DMS 273 (cell line): ENCODE data around the gene KIRREL2.
A peak's percentile ranks its signal among the peaks of the same experiment; 100 is the strongest.
"Not testable (repeated sequence)": the region's sequence is repeated elsewhere in the genome, so short reads cannot be mapped to it uniquely, and the experiment has no call there.

Source experiments
- DNase-seq: peaks from one replicate; lab custom pipeline; 2025; ENCODE audit not compliant: unreplicated experiment; lab: John Stamatoyannopoulos, UW

KIRREL2 gene

DNA sequence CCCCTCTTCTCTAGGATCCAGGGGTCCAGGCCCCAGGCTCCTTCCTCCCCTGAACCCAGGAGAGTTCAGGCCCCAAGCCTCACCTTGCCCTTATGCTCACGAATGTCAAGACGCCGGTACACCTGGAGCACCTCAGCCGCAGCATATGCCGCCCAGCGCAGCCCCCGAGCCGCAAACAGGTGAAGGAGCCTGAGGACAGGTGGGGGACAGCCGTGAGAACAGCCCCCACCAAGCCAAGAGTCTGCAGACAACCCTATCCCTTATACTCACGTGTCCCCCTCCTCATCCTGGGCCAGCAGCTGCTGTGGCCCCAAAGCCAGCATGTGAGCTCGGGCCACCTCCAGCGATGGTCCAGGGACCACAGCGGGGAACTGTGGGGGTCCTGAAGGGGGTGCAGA, 39.9 kb downstream of the KIRREL2 start:
- DNase-seq, result no peak

DNA sequence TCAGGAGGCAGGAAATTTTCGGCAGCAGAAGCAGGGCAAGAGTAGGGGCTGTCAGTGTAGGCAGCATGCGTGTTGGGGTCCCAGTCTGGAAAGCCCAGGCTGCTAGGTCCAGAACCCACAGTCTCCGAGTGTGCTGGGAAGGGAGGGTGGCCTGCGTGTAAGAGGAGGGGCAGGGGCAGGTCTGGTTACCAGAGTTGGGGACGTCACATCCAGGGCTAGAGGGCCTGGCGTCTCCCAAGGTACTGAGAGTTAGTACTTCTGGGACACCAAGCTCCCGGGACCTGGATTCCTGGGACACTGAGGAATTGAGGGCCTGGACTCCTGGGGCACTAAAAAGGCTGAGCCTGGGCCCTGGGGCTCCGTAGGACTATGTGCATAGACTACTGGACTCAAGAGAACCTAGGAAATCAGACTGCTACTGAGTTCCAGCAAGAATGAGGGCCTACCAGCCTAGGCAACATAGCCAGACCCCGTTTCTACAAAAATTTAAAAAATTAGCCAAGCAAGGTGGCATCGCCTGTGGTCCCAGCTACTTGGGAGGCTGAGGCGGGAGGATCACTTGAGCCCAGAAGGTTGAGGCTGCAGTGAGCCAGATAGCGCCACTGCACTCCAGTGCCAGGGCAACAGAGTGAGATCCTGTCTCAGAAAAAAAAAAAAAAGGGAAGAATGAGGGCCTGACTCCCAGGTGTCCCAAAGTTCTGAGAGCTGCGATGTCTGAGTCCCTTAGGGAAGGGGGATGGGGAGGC, 41.2 kb downstream of the KIRREL2 start:
- no peak for DNase-seq

DNA sequence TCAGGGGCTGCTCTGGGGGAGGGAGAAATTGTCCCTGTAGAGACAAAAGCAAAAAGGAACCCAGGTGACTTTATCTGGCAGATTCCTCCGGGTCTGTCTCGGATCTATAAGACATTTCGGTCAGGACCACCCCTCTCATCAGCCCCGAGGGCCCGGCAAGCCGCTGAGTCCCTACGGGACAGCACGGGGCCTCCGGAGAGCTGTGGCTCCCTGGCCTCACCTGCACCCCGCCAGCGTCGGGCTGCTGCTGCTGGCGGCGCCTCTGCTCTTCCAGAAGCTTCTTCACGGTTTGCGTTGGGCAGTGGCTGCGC, 41.7 kb downstream of the KIRREL2 start:
- DNase-seq, result no peak

DNA sequence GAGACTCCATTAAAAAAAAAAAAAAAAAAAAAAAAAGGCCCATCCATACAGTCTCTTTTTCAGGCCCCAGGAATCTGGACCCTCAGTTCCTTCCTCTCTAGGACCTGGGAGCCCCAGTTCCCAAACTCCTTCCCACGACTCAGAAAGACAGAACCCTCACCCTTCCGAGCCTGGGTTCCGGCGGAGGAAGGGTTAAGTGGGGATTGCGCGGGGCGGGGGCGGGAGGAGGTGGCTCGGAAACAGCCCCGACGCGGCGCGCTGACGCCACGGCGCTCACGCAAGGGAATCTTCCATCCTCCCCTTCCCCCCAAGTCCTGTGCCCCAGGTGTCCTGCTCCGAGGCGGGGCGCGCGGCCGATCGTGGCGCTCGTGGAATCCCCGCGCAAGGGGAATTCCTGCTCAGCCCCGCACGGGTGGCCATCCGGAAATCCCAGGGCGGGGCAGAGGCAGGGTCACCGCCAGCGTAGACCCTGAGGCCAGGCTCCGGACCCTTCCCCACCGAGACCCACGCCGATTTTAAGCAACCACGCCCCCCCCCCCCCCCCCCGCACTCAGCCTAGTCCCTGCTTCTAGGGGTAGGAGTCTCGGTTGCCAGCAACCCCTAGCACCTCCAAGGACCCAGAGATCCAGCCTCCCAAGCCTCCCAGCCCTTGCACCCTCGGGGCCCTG, 43.0 kb downstream of the KIRREL2 start:
- peak; percentile 90 for DNase-seq

DNA sequence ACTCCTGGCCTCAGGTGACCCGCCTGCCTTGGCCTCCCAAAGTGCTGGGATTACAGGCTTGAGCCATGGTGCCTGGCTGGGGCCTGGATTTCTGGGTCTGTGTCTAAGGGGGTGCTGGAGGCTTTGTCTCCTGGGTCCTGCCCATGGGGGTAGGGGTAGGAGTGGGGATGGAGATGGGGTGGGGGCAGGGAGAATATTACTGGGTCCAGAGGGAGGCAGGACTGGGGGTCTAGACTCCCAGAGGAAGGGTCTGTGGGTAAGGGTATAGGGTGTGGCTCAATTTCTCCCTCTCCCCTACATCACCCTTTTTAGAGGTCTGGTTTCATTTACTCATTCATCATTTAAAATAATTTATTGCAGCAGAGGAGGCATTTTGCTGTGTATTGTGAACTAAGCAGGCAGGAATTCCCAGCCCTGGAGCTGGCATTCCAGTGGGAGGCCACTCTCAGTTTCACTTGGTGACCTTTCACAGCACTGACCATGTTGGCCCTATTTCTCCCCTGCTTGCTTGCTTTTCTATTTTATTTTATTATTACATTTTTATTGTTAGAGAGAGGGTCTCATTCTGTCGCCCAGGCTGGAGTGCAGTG, 44.4 kb downstream of the KIRREL2 start:
- DNase-seq, result no peak

DNA sequence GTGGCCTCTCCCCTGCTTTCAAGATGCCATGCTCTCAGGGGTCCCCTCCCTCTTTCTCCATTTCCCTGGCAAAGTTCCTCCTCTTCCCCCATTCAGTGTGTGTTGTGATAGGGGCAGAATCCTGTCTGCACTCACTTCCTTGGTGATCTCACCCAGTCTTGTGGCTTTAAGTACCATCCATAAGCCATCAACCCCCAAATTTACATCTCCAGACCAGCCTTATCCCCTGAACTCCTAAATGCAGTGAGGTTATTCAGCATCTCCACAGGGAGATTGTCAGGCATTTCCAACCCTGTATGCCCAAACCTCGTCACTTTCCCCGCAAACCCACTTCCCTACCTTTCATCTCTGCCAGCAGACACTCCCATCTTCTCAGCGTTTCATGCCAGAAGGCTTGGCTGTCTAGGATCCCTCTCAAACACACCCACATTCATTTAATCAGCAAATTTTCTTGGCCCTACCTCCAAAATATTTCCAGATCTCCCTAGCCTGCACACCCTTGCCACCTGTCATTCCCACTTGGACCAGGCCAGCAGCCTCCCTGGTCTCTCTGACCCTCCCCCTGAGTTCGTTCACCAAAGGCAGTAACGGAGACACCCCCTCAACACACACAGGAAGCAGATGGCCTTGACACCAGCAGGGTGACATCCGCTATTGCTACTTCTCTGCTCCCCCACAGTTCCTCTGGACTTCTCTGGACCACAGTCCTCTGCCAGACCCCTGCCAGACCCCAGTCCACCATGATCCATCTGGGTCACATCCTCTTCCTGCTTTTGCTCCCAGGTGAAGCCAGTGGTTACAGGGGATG, 45.3 kb downstream of the KIRREL2 start, which contains the start of gene HCST:
Gene HCST, plus strand, starts transcription at position 676 of the 808 bp plus-strand sequence. Its CDS starts 65 bp downstream, at position 741.
- DNase-seq, result peak; percentile 24

DNA sequence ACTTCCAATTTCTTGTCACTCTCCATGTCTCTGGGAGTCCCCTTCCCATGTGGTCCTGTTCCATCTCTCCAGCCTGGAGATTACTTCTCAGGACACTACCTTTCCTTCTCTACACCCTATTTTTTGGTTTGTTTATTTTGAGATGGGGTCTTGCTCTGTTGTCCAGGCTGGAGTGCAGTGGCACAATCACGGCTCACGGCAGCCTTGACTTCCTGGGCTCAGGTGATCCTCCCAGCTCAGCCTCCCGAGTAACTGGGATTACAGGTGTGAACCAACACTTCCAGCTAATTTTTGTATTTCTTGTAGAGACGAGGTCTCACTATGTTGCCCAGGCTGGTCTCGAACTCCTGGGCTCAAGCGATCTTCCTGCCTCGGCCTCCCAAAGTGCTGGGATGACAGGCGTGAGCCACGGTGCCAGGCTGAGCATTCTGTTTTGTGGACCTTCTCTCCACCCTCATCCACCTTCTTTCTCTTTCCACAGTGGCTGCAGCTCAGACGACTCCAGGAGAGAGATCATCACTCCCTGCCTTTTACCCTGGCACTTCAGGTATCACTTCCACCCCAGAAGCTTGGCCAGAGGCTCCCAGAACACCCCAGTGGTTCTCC, 46.3 kb downstream of the KIRREL2 start:
- DNase-seq, result no peak

DNA sequence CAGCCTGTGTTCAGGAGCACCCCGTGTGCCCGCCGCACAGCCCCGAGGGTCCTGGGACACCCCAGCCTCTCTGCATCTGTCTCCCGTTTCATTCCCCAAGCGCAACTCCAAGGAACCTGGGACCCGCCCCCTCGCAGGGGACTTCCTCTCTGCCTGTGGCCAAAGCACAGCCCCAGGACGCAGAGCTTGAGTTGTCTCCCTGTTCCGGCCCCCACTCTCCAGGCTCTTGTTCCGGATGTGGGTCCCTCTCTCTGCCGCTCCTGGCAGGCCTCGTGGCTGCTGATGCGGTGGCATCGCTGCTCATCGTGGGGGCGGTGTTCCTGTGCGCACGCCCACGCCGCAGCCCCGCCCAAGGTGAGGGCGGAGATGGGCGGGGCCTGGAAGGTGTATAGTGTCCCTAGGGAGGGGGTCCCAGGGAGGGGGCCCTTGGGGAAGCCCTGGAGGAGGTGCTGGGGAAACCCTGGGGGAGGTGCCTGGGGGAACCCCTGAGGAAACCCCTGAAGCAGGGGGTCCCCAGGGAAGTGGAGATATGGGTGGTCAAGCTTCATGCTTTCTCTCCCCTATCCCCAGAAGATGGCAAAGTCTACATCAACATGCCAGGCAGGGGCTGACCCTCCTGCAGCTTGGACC, 47.0 kb downstream of the KIRREL2 start:
- DNase-seq, result peak; percentile 72

DNA sequence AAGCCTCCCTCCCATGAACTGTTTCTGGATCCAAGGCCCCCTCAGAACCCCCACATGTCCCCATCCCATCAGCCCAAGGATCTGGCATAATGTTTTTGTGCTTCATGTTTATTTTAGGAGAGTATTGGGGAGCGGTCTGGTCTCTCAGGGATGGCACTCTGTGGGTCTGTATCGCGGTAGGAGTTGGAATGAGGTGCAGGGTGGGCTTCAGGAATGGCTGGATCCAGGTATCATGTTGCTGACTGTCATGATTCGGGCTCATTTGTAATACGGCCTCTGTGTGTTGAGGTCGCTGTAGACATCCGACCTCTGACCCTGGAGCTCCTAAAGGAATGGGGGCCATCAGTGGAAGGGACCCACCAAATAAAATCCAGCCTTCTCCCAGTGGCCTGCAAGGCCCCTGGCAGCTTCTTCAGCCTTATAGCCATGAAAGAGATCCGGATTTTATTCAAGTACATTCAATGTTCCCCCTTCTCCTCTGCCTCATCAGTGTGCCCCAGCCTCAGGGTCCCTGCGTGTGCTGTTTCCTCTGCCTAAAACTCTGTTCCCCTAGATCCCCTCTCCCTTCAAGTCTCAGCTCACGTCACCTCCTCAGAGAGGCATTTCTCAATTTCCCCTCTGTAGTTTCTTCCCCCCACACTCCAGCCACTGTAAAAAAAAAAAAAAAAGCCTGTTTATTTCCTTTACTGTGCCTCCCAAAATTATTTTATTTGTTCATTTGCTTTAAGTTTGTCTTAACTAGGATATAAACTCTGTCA, 47.8 kb downstream of the KIRREL2 start:
- no peak for DNase-seq

DNA sequence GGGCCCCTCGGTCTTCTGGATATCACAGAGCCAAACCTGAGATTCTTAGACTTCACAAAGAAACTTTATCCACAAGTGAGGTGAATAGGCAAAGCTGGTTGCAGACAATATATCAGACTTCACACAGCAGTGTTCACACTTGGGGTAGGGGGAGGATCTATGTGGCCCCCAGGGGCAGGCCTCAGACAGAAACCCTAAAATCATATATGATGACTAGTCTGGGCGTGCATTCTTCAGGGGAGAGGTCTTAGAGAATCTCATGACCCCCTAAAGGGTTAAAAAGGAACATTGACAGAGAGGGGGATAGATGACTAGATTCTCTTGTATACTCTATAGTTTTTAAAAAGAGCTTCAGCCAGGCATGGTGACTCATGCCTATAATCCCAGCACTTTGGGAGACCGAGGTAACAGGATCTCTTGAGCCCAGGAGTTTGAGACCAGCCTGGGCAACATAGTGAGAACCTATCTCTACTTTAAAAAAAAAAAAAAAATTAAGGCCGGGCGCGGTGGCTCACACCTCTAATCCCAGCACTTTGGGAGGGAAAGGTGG, 48.5 kb downstream of the KIRREL2 start:
- DNase-seq, result no peak

DNA sequence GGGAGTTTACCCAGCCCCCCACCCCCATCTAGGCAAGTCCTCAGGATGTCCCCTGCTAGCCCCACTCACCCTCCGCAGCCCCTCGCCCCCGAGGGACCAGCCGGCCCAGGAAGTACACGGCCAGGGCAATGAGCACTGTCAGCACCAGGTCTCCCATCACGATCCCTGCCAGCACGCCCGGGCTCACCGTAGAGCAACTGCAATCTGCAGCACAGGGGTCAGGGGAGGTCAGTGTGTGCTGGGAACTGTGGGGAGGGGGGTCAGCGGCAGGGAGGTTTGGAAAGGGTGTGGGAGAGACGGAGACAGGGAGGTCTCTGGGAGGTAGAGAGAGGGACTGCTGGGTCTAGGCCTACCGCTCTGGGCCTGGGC, 50.6 kb downstream of the KIRREL2 start:
- DNase-seq, result no peak

DNA sequence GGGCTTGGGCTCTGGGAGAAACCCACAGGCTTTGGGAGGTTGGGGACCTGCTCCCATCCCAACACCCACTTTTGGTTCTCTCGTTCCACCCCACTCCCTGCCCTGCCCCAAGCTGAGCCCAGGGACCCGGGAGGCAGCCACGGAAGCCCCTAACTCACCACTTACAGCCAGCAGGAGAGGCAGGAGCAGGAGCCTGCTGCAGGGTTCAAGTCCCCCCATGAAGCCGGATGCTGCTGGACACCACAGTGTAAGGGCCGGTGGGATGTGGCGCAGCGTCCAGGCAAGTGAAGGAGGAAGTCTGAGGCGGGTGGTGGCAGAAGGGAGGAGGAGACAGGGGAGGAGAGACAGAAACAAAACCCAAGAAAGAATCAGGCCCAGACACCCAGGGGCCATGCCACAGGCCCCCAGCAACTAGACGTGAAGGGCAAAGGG, 51.3 kb downstream of the KIRREL2 start, which contains the start of gene TYROBP:
Gene TYROBP, minus strand, starts transcription at position 286 of the 432 bp plus-strand sequence. Its CDS starts 67 bp downstream, at position 219.
- no peak for DNase-seq

DNA sequence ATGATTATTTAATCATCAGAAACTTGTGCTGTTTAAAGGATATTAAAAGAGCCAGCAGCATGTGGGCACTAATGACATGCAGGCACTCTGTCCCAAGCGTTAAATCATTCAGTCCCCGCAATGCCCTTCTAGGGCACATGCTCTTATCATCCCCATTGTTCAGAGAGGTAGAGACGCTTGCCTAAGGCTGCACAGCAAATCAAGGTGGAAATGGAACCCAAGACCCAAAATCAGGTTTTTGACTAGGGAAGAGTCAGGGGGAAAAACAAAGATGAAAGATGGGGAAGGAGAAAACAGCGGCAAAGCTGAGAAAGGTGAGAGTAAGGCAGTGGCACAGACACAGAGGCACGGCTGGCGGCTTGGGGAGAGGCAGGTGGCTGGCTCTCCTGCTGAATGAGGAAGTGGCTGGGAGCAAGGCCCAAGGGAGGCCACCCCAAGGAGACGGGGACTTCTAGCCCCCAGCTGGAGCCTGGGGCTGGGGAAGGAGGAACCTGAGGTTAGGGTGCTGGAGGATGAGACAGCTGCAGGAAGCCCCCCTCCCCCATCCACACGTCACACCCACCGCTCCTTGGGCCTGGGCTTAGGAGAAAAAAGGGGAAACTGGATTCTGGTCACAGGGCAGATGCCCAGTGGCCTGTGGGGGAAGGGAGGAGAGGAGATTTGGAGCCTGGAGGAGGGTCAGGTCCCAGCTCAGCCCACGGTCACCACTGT, 52.4 kb downstream of the KIRREL2 start:
- no peak for DNase-seq

DNA sequence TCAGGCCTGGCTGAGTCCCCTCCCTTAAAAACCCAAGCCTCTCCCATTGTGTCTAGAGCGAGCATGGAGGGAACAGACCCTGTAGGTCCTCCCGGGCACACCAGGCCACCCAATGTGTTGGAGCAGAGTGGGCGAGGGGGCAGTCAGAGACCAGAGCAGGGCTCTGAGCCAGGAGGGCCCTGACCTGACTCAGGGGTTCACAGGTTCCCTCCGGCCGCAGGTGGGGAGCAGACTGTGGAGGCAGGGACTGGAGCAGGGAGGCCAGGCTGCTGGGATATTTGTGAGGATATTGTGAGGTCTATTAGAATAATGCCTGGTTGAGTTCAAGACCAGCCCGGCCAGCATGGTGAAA, 52.9 kb downstream of the KIRREL2 start:
- no peak for DNase-seq

DNA sequence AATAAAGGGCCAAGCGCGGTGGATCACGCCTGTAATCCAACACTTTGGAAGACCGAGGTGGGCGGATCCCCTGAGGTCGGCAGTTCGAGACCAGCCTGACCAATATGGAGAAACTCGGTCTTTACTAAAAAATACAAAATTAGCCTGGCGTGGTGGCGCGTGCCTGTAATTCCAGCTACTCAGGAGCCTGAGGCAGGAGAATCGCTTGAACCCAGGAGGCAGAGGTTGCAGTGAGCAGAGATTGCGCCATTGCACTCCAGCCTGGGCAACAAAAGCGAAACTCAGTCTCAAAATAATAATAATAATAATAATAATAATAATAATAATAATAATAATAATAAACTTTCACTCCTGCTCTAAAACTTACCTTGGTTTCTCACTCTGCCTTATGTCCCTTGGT, 53.6 kb downstream of the KIRREL2 start:
- DNase-seq, result not testable (repeated sequence)

DNA sequence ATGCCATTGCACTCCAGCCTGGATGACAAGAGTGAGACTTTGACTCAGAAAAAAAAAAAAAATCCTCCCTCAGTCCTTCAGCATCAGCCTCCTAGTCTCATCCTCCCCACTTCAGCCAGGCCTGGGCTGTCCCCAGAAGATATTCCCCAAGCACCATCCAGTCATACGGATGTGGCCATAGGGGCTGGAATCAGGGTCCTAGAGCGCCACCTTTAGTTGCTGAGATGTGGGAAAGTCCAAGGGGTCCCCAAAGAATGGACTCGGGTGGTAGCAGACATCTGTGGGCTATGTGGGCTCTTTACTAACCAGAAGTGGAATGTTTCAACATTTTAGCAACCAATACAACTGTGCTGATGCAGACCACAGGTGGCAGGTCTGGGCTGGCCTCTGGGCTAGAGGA, 54.5 kb downstream of the KIRREL2 start:
- no peak for DNase-seq

DNA sequence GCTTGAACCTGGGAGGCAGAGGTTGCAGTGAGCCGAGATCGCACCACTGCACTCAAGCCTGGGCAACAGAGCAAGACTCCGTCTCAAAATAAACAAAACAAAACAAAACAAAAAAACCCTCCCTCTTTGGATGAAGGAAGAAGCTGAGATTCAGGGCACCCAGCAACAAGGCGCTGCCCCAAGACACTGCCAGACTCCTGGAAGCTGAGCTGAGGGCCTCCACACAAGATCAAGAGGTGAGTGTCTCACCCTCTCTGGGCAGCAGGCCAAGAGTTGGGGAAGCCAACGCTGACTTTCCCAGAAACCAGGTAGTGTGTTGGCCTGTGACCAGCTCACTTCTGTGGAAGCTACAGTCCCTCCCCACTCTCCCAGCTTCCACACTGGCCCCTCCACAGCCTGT, 55.1 kb downstream of the KIRREL2 start:
- DNase-seq, result peak; percentile 31

DNA sequence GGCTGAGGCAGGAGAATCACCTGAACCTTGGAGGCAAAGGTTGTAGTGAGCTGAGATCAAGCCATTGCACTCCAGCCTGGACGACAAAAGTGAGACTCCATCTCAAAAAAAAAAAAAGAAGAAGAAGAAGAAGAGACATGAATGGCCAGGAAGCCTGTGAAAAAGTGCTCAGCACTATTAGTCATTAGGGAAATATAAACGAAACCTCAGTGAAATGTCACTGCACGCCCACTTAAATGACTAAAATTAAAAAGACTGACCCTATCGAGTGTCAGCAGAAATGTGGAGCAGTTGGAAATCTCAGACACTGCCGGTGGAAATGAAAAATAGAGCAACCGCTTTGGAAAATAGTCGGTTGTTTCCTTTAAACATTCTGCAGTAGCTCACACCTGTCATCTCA, 56.9 kb downstream of the KIRREL2 start:
- DNase-seq, result no peak

DNA sequence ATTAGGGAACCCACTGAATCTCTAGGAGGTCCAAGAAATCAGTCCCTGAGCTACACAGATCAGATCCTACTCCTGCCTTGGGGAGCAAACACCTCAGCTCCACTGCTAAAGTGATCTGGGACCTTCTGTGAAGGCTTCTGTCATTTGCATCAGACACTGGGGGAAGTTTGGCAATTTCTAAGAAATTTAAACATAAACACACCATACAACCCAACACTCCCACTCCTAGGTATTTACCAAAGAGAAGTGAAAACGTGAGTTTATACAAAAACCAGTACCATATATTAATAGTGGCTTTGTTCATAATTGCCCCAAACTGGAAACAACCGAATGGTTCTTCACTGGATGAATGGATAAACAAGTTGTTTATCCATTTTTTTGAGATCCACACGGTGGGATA, 58.7 kb downstream of the KIRREL2 start:
- DNase-seq, result no peak
